IPS-15b (cell line): ENCODE data around the gene DHX16.

Experiments used
- H3K27me3 ChIP-seq: one replicate; pipeline ENCODE4 v1.6.1; 2013; ENCODE audit warnings: low read length; ENCODE audit not compliant: control insufficient read depth, insufficient read depth
- H3K36me3 ChIP-seq: one replicate; pipeline ENCODE4 v1.6.1; 2013; ENCODE audit warnings: low read length; ENCODE audit not compliant: control insufficient read depth, insufficient read depth
- H3K4me1 ChIP-seq: one replicate; pipeline ENCODE4 v1.6.1; 2013; ENCODE audit warnings: mild to moderate bottlenecking, low read length; ENCODE audit not compliant: control insufficient read depth, insufficient read depth
- H3K4me3 ChIP-seq: one replicate; pipeline ENCODE4 v1.5.1; 2013; ENCODE audit warnings: low read depth, low read length
- H3K9ac ChIP-seq: one replicate; pipeline ENCODE4 v1.6.1; 2013; ENCODE audit warnings: low read depth, mild to moderate bottlenecking, low read length
- H3K9me3 ChIP-seq: one replicate; pipeline ENCODE4 v1.6.1; 2013; ENCODE audit warnings: mild to moderate bottlenecking, low read length; ENCODE audit not compliant: control insufficient read depth, insufficient read depth

Gene DHX16

DNA sequence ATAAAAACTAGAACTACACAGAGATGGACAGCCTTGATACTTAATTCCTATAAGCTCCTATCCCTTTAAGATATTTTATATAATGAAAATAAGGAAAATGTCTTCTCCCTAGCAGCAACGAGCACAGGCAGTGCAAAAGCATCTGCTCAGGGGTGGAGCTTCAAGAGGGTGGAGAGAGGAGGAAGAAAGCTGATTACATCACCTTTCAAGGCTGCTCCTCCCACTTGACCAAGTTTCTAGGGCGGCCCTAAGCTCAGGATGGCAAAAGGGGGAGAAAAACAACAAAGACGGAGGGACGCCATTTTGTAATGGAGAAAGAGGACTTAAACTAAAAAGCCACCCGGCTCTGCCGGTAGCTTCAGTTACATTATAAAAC lies 58.0 kb downstream of the DHX16 start:
- Histone ChIP-seq H3K9me3 (no peaks in the 10 kb centered on the region), H3K4me1 (peaks cover 14% of the 10 kb centered on the region), H3K4me3 (peak overlapping the region; percentile 100), H3K9ac (peak overlapping the region; percentile 100), H3K36me3 (peaks cover 14% of the 10 kb centered on the region), H3K27me3 (no peaks in the 10 kb centered on the region)

DNA sequence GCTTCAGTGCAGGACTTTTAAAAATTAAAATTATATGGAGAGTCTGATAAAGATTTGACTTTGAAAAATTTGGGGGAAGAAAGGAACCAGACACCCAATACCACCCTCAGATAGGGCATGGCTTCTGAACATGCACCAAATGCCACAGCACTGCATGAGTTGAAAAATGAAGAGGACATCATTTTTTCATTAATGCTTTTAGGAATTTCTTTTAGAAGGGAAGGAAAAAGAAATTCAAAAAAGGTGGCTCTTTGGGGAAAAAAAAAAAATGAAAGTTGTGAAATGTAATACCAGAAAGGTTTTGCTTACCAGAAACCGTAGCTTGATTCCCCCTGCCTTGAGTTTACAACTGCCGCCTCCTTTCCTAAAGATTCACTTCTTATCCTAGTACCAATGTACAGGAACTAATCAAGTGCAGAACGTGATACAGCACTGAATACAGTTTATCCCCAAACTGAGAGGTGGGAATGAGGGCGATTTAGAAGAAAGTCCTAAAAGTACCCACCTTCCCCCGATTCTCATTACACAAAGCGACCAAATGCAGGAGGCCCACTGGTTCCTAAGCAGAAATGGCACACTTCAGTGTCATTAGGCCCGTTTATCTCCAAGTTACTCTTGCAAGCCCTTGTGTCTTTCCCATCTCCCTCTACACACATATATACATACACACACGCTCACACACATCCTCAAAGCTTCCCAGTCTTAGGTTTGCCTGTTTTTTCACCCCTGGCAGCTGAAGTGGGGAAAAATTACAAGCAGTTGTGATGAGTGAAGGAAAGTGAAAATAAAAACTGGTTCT lies 58.6 kb downstream of the DHX16 start:
- H3K4me3 ChIP-seq, result peak overlapping the region; percentile 100
- H3K9ac ChIP-seq, result peak overlapping the region; percentile 100
- H3K27me3 ChIP-seq, result no peaks in the 10 kb centered on the region
- peaks cover 14% of the 10 kb centered on the region for H3K4me1 ChIP-seq
- no peaks in the 10 kb centered on the region for H3K9me3 ChIP-seq
- H3K36me3 ChIP-seq, result peaks cover 16% of the 10 kb centered on the region

DNA sequence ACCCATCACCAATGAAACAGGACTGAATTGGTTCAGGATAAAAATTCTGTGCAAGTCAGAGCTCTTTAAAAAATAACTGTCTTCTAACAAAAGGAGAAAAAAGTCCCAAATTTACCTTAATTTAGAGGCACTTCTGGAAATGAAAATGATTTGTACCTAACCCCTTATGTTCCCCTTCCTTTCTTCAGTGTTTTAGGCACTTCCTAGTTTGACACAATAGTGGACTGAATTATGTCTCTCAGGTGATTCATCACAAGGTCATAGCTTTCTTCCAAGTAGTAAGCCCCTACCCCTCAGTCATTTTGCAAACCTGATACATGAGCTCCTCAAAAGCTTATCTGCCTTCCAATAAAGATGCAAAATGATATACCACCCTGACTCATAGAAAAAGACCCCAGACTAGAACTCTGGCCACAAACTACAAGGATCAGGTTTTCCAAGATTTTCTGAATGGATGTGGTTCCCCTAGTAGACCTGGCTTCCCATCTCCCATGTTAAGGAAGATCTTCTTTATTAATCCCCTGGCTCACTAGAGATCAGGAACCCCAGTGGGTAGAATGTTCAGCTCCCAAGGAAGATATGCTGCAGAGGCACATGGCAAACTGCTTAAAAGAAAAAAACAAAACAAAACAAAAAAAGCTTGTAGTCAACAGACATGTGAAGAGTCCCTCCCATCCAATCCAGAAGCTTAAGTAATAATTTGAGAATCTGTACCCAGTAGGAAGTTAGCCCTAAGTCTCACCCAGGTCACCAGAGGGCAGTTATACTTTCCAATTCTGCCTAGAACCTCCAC lies 59.4 kb downstream of the DHX16 start:
- H3K36me3 ChIP-seq, result peaks cover 23% of the 10 kb centered on the region
- no peak overlapping the region for H3K4me3 ChIP-seq
- H3K27me3 ChIP-seq, result no peaks in the 10 kb centered on the region
- H3K4me1 ChIP-seq, result peaks cover 14% of the 10 kb centered on the region
- no peaks in the 10 kb centered on the region for H3K9me3 ChIP-seq
- H3K9ac ChIP-seq, result no peak overlapping the region

DNA sequence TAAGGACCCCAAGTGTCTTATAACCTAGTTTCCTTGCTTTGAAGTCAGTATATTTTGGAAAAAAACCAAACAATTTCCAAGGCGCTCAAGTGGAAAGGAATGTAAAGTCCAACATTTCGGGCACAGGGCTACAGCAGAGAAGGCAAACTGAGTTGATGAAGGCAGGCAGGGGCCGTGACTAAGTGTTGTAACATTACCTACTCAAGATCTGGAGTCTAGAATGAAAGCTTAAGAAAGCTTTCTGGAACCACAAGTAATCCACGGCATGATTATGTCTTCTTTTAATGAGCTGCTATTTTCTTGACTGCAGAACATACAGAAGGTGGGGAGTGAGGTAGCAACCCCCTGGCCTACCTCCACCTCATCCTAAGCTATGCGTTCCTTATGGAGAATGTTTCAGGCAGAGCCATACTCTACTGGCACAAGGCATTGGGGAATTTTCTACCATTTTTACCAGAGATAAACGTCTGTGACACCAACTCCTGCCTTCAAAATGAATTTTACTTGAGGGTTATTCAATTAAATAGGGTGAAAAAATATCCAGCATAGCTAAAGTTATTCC lies 60.0 kb downstream of the DHX16 start:
- Histone ChIP-seq H3K9me3 (no peaks in the 10 kb centered on the region), H3K27me3 (no peaks in the 10 kb centered on the region), H3K4me3 (no peak overlapping the region), H3K36me3 (peaks cover 23% of the 10 kb centered on the region), H3K9ac (no peak overlapping the region), H3K4me1 (peaks cover 14% of the 10 kb centered on the region)

DNA sequence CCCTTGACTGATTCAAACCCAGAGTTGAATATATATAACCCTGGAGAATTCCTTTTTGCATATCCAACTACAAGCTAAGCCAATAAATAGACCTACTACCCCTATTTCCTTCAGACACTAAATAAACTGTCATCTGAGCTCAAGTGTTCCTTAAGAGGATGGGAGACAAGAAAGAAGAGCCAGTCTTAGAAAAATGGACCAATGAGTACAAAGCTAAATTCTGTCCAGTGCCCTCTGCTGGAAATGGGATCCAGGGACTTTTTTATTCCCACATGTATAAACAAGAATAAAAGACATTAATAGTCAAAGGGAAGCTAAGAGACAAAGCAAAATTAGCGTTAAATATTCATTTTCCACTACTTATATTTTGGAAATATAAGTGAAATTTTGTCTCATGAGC lies 60.6 kb downstream of the DHX16 start:
- Histone ChIP-seq H3K9me3 (no peaks in the 10 kb centered on the region), H3K4me1 (peaks cover 14% of the 10 kb centered on the region), H3K9ac (no peak overlapping the region), H3K36me3 (peaks cover 23% of the 10 kb centered on the region), H3K4me3 (no peak overlapping the region), H3K27me3 (no peaks in the 10 kb centered on the region)

DNA sequence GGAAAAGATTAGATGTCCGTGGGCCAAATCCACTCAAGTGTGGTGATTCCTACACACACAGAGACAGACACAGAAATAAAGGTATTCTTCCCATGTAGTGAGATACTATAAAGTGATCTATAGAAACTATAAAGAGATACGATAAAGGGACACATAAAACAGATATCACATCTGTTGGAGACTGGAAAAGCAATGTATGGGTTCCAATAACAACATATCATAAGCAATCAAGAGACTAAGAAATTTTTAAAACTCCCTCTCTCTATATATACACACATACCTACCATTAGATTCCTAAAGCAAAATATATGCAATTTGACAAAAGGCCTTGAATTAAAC lies 61.0 kb downstream of the DHX16 start:
- no peaks in the 10 kb centered on the region for H3K9me3 ChIP-seq
- H3K27me3 ChIP-seq, result no peaks in the 10 kb centered on the region
- no peak overlapping the region for H3K4me3 ChIP-seq
- H3K36me3 ChIP-seq, result peaks cover 23% of the 10 kb centered on the region
- no peak overlapping the region for H3K9ac ChIP-seq
- peaks cover 14% of the 10 kb centered on the region for H3K4me1 ChIP-seq

DNA sequence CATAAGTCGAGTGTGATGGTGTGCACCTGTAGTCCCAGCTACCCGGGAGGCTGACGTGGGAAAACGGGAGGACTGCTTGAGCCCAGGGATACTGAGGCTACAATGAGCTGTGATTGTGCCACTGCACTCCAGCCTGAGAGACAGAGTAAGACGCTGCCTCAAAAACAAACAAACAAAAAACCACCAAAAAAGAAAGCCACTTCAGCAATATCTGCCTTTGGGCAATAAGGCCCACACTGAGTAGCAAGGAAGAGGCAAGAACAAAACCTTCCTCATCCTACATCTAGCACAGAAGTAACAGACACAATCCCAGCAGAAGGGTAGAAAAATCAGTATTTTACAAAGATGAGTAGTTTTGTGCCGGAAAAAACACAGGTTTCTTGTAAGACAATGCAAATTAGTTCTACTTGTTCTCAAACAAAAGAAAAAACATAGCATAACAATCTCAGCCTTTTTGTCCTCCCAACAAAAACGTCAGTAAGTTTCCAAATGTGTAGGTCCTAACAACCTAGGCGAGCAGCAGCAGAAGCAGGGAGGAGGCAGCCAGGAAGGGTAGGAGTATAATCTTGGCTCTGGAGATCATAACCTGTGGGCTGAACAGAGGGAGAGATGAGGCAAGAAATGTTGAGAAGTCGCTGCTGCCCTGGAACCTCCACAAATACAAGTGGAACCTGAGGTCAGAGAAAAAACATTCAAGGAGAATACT lies 61.5 kb downstream of the DHX16 start:
- Histone ChIP-seq H3K36me3 (peaks cover 23% of the 10 kb centered on the region), H3K4me1 (peaks cover 14% of the 10 kb centered on the region)

DNA sequence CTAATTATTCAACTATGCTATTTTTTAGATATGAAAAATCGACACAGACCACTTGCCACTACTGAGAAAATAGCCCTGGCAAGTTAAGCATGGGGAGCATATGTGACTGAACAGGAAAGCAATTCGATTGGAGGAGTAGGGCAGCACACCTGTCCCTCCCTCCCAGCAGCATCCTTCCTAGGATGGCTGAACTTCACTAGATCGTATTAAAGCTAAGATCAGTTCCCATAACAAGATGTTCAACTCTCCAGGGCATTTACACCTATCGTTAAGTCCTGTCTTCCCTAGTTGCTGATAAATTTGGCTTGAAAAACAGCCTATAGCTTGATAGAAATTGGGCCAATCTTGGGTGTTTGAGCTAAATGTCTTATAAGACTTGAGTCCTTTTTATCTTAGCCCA lies 62.7 kb downstream of the DHX16 start:
- Histone ChIP-seq H3K4me1 (peaks cover 14% of the 10 kb centered on the region), H3K4me3 (no peak overlapping the region), H3K27me3 (no peaks in the 10 kb centered on the region), H3K9me3 (no peaks in the 10 kb centered on the region), H3K36me3 (peaks cover 29% of the 10 kb centered on the region), H3K9ac (no peak overlapping the region)

More for the DNA sequence above, 61.5 kb downstream of the DHX16 start:
- H3K9ac ChIP-seq, result no peak overlapping the region
- H3K27me3 ChIP-seq, result no peaks in the 10 kb centered on the region
- H3K4me3 ChIP-seq, result no peak overlapping the region
- H3K9me3 ChIP-seq, result no peaks in the 10 kb centered on the region

DNA sequence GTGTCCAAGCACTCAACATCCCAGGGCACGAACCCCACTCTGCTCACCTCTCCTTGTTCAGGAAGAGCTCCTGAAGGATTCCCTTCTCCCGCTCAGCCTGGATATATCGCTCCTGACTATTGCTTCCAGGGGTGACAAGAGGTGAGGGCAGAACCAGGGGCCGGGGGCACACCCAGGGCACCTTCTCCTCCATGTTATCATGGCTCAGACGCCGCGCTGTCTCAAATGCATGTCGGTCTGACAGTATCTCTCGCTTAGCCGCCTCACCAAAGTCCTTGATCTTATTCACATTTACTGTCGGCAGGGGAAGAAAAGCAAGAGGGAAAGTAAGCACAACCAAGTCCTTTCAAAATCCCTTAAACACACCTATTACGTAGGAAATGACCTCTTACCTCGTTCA lies 68.8 kb downstream of the DHX16 start:
- Histone ChIP-seq H3K9ac (no peak overlapping the region), H3K4me1 (no peaks in the 10 kb centered on the region), H3K27me3 (no peaks in the 10 kb centered on the region), H3K9me3 (no peaks in the 10 kb centered on the region), H3K36me3 (peaks cover 67% of the 10 kb centered on the region), H3K4me3 (no peak overlapping the region)
